ENCODE measurements around the gene KDM2A.

The KDM2A gene

GRCh38 chr11:67288198-67288451 is 169.1 kb downstream of the KDM2A start:
- DNase-seq, result no peak

GRCh38 chr11:67288452-67289225 is 169.6 kb downstream of the KDM2A start:
- DNase-seq, result peak; percentile 73 to 77

DNA sequence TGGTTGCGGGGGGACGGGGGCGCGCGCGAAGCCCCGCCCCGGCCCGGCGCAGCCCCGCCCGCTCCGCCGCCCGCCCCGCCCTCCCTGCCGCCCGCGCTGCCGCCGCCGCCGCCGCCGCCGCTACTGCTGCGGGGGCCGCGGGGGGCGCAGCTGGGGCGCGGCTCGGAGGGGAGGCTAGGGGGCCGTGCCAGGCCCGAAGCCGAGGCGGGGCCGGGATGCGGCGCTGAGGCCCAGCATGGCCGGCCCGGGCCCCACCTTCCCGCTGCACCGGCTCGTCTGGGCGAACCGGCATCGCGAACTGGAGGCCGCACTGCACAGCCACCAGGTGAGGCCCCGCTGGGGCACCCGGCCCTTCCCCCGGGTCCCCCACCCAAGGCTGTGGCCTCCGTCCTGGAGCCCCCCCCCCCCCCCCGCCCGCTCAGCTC is 170.2 kb downstream of the KDM2A start, which contains the start of gene ANKRD13D:
Gene ANKRD13D (plus strand): TSS at position 78 of the 425 bp plus-strand sequence. CDS start 158 bp downstream, at position 236.
- DNase-seq, result no peak

DNA sequence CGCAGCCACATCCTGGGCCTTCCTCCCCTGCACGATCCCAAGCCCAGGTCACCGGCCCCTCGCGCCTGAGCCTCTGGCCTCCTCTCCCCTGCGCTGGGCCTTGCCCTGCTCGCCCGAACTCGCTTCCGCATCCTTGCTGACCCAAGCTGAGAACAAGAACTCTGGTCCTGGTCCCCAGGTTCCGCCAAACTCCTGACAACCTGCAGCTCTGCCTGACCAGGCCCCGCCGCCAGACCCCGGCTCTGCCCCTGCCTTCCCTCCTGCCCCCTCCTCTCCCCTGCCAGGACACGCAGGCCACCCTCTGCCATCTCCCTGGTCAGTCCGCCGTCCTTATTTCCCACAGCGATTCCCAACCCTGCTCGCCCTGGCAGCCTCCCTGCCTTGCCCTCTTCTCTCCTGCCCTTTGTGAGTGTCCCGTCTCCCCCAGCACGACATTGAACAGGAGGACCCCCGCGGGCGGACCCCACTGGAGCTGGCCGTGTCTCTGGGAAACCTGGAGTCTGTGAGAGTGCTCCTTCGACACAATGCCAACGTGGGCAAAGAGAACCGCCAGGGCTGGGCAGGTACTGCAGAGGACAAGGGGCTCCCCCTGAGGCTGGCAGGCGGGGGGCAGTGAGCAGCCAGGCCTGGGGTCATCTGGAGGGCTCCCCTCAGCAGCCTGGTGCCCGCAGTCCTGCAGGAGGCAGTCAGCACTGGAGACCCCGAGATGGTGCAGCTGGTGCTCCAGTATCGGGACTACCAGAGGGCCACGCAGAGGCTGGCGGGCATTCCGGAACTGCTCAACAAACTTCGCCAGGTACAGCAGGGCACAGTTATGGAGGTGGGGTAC is 170.8 kb downstream of the KDM2A start:
- DNase-seq, result no peak

DNA sequence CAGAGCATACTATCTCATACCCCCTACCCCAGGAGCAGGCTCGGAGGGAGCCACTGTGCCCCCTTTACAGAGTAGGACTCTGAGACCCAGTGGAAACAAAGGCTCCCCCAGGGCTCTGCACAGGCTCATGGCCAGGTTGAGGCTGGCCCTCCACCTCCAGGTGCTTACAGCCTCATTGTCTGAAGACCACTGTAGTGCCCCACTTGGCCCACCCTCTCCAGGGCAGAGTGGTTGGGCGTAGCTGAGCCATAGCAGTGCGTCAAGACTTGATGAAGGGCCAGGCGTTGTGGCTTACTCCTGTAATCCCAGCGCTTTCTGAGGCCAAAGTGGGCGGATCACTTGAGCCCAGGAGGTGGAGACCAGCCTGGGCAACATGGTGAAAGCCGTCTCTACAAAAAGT is 171.7 kb downstream of the KDM2A start:
- no peak for DNase-seq

DNA sequence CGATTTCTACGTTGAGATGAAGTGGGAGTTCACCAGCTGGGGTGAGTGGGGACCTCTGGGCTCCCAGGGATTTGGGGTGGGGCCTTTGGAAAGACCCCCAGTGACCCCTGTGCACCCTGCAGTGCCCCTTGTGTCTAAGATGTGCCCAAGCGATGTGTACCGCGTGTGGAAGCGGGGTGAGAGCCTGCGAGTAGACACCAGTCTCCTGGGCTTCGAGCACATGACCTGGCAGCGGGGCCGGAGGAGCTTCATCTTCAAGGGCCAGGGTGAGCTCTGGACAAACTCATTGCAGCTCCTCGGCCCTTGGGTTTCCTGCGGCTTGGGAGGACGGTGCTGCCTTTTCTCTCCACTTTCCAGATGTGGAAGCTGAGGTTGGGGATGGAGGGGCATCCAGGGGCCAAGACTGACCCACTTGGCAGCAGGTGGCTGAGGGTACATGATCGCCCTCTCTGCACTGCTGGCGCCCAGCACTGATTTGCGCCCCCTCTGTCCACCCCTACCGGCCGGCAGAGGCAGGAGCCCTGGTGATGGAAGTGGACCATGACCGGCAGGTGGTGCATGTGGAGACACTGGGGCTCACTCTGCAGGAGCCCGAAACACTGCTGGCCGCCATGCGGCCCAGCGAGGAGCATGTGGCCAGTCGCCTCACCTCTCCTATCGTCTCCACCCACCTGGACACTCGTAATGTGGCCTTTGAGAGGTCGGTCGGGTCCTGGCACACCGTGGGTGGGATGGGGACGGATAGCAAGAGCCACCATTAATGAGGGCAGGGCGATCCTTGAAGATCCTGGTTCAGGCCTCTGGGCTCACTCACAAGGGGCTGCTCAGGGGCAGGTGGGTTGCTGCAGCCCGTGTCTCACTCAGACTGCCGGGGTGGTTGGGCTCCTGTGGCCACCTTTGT is 172.7 kb downstream of the KDM2A start:
- DNase-seq, result no peak

- DNase-seq, result no peak
Measured at GRCh38 chr11:67292671-67293070, 173.6 kb downstream of the KDM2A start.

GRCh38 chr11:67293090-67293489 is 174.0 kb downstream of the KDM2A start:
- no peak for DNase-seq

GRCh38 chr11:67295846-67296245 is 176.8 kb downstream of the KDM2A start:
- DNase-seq, result no peak

- no peak for DNase-seq
Measured at GRCh38 chr11:67298786-67299185, 179.7 kb downstream of the KDM2A start.

DNA sequence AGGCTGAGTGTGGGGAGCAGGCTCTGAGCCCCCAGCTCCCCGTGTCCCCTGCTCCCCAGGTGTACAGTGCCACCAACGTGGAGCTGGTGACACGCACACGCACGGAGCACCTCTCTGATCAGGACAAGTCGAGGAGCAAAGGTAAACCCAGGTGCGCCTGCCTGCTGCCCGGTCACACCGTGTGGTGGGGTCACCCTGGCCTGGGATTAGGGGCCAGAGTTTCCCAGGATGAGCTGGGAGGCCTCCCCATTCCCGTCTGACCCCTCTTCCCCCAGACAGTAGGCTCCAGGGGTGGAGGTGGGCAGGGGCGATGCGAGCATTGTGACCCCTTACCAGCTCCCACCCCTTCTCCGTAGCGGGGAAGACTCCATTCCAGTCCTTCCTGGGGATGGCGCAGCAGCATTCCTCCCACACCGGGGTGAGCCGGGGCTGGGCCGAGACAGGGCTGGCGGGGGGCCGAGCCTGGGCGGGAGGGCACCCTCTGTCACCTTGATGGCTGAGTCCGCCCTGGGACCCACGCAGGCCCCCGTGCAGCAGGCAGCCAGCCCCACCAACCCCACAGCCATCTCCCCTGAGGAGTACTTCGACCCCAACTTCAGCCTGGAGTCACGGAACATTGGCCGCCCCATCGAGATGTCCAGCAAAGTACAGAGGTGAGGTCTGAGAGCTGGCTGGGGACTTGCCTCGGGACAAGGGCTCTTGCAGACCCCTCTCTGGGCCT is 180.6 kb downstream of the KDM2A start:
- no peak for DNase-seq

GRCh38 chr11:67300256-67300755 is 181.2 kb downstream of the KDM2A start:
- DNase-seq, result no peak

DNA sequence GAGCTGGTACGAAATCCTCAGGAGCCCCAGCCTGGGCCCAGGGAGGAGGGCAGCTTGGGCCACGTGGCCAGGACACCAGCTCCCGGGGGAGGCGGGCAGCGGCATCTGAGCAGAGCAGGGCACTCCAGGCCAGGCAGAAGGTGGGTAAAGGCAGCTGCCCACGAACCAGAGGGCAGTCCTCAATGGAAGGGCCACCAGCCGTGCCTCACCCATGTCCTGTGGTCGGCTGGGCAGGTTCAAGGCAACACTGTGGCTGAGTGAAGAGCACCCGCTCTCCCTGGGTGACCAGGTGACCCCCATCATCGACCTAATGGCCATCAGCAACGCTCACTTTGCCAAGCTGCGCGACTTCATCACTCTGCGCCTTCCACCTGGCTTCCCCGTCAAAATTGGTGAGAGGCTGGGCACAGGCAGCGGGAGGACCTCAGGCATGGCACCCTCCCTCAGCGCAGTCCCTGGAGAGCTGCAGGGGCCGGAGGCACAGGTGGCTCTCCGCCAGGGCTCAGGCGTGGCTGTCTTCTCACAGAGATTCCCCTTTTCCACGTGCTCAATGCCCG is 181.8 kb downstream of the KDM2A start:
- no peak for DNase-seq

- DNase-seq, result no peak
Measured at GRCh38 chr11:67301313-67301921, 182.4 kb downstream of the KDM2A start.

DNA sequence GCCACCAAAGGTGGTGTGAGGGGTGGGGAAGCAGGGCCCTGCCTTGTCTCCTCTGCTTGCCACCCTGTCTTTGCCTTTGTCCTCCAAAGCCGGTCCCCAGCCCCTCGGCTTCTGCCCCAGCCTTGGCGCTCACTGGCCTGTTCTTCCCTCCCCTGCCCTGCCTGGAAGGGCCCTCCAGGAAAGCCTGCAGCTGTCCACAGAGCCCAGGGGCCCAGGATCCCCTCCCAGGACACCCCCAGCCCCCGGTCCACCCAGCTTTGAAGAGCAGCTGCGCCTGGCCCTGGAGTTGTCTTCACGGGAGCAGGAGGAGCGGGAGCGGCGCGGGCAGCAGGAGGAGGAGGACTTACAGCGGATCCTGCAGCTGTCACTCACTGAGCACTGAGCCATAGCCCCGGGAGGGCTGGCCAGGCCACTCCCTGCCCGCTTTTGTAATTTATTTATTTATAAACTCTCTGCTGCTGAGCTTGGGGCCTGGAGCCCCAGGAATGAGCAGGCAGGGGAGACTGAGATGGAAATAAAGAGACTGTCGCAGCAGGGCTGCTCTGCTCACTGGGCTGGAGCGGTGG is 183.0 kb downstream of the KDM2A start:
- no peak for DNase-seq

GRCh38 chr11:67302571-67303131 is 183.6 kb downstream of the KDM2A start:
- no peak for DNase-seq

DNA sequence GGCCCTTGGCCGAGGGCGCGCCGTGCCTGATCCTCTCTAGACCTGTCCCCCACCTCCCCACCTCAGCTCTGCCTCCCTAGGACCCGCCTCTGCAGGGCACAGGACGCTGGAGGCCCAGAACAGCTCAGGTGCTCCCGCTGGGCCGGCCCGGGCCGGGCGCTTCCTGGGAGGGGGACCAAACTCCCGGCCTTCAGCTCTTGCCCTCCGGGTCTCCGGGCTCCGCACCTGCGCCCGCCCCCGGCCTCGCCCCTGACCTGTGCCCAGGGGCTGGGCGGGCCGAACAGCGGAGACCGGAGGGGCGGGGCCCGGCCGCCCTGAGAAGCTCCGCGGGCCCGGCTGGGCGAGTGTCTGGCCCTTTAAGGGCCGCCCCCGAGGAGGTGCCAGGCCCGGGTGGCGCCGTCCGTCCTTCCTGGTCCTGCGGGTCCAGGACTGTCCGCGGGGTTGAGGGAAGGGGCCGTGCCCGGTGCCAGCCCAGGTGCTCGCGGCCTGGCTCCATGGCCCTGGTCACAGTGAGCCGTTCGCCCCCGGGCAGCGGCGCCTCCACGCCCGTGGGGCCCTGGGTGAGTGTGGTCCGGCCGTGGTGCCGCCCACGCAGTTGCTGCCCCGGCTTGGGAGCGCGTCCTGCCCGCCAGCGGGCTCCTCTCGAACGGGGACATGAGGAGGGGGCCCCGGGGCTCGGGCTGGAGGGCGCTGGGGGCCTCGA is 184.2 kb downstream of the KDM2A start, which contains the start of gene SSH3:
Gene SSH3 (plus strand): TSS at position 399 of the 703 bp plus-strand sequence. CDS start 96 bp downstream, at position 495.
- DNase-seq, result no peak

DNA sequence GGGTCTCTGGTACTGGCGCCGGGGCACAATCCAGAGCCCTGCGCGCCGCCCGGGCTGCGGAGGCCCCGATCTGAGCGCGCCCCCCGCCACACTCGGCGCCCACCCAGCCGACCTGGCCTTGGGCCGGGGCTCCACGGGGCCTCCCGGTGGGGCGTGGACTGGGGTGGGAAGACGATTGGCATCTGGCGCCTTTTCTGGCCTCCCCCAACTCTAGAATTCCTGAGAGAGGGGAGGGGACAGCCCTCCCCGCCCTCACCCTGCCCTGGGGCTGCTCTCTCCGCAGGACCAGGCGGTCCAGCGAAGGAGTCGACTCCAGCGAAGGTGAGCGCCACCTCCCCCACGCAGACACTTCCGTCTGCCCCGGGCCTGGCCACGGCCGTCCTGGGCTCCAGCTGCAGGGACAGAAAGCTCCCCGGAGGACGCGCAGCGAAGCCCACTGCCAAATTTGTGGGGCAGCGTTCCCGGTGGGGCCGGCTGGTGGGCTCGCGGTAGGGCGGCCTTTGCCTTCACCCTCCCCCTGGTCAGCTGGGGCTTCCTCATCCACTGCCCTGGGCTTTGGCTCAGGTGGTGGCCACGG is 184.9 kb downstream of the KDM2A start:
- no peak for DNase-seq

DNA sequence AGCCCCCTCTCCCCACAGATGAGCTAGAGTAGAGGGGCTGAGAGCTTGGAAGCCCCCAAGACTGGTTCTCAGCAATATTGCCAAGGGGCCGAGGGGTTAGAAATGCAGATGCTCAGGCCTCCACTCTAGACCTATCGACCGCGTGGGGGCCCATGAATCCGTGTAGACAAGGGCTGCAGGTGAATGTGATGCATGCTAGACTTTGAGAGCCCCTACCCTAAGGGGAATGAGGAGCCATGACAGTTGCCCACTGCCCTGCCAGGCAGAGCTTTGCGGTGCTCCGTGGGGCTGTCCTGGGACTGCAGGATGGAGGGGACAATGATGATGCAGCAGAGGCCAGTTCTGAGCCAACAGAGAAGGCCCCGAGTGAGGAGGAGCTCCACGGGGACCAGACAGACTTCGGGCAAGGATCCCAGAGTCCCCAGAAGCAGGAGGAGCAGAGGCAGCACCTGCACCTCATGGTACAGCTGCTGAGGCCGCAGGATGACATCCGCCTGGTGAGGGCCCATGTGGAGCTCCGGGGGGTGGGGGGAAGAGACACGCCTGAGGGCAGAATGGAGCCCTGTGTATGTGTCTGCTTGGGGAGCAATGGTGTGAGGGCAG is 185.5 kb downstream of the KDM2A start:
- DNase-seq, result no peak

All from activated CD4-positive, alpha-beta T cell treated with anti-CD3 and anti-CD28 coated beads, Interleukin-2, amount 50 U/mL, for 4 hours (primary cell).